ENCODE data around the gene SDCCAG8. TPM values are rescaled to one million over a fixed set of nuclear protein-coding genes. Genes with fewer than 3 reads are reported as not detected.

SDCCAG8 gene
- polyA plus RNA-seq, 1 experiment, result 34.1 TPM

DNA sequence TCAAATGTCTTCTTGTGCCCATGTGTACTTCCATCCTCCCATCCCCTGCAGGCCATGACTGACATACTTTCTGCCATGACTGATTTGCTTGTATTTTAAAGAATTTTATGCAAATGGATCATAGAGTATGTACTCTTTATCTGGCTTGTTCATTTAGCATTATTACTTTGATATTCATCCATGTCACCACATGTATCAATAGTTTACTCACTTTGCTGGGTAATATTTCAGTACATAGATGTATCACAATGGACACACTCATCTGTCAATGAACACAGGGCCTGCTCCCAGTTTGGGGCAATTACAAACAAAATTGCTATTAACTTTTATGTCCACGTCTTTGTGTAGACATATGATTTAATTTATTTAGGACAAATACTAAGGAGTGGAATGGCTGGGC, 259.1 kb downstream of the SDCCAG8 start:
- Histone ChIP-seq H3K27ac (ENCODE audit: low read depth, low read length) (no peak overlapping the region), H3K9me3 (ENCODE audit: control insufficient read depth, insufficient read depth, low read length) (no peaks in the 10 kb centered on the region; the same call in 1 of the 2 replicates), H3K4me3 (ENCODE audit: low read depth, low read length) (no peak overlapping the region), H3K27me3 (ENCODE audit: control insufficient read depth, insufficient read depth, low read length) (no peaks in the 10 kb centered on the region)
- ChIA-PET CTCF (no interaction called here), POLR2A (no interaction called here)
- TF ChIP-seq, protein P1, sequence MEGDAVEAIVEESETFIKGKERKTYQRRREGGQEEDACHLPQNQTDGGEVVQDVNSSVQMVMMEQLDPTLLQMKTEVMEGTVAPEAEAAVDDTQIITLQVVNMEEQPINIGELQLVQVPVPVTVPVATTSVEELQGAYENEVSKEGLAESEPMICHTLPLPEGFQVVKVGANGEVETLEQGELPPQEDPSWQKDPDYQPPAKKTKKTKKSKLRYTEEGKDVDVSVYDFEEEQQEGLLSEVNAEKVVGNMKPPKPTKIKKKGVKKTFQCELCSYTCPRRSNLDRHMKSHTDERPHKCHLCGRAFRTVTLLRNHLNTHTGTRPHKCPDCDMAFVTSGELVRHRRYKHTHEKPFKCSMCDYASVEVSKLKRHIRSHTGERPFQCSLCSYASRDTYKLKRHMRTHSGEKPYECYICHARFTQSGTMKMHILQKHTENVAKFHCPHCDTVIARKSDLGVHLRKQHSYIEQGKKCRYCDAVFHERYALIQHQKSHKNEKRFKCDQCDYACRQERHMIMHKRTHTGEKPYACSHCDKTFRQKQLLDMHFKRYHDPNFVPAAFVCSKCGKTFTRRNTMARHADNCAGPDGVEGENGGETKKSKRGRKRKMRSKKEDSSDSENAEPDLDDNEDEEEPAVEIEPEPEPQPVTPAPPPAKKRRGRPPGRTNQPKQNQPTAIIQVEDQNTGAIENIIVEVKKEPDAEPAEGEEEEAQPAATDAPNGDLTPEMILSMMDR (IDR thresholded peaks at IDR 0.05; ENCODE audit: low read depth, low read length), result no peak
- no peak for DNase-seq (ENCODE audit: low read depth, low spot score)

DNA sequence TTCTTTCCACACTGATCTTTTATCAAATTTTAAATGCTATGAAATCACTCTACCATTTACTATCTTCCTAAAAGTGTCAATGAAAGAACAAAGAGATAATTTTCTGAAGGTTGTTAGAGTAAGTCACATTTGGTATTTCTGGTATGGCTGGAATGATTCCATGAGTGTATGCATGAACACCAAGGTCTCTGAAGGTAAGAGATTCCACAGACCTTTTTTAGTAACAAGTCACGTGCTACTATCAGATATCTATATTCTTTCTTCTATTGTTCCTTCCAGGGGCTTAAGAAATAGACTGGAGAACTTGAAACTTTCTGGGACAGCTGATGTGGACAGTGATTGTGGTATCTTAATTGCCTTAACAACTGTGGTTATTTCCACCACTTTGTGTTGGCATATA, 265.0 kb downstream of the SDCCAG8 start:
- DNase-seq (ENCODE audit: low read depth, low spot score), result no peak
- no peaks in the 10 kb centered on the region; the same call in 1 of the 2 replicates for H3K9me3 ChIP-seq (ENCODE audit: control insufficient read depth, insufficient read depth, low read length)
- H3K27ac ChIP-seq (ENCODE audit: low read depth, low read length), result no peak overlapping the region
- TF ChIP-seq, protein P1 (IDR thresholded peaks at IDR 0.05; ENCODE audit: low read depth, low read length), result no peak
- no peak overlapping the region for H3K4me3 ChIP-seq (ENCODE audit: low read depth, low read length)
- POLR2A ChIA-PET, result no interaction called here
- H3K27me3 ChIP-seq (ENCODE audit: control insufficient read depth, insufficient read depth, low read length), result no peaks in the 10 kb centered on the region
- CTCF ChIA-PET, result interaction anchor here (0.6 kb wide), 1 partner anchor 85 kb away, joined by 3 read pairs; no protein-coding TSS in a partner anchor

- ChIA-PET POLR2A (interaction anchor here (1.0 kb wide), 1 partner anchor 24 kb away, joined by 3 read pairs; no protein-coding TSS in a partner anchor), CTCF (no interaction called here)
- H3K9me3 ChIP-seq (ENCODE audit: control insufficient read depth, insufficient read depth, low read length), result no peaks in the 10 kb centered on the region
- H3K4me3 ChIP-seq (ENCODE audit: low read depth, low read length), result no peak overlapping the region
- TF ChIP-seq, protein P1 (IDR thresholded peaks at IDR 0.05; ENCODE audit: low read depth, low read length), result no peak
- H3K27ac ChIP-seq (ENCODE audit: low read depth, low read length), result no peak overlapping the region
- no peaks in the 10 kb centered on the region for H3K27me3 ChIP-seq (ENCODE audit: control insufficient read depth, insufficient read depth, low read length)
- DNase-seq (ENCODE audit: low read depth, low spot score), result no peak
These were observed 267.9 kb downstream of the SDCCAG8 start for GRCh38 chr1:243523766-243524165.

GRCh38 chr1:243525085-243525487, 269.2 kb downstream of the SDCCAG8 start:
- Histone ChIP-seq H3K4me3 (ENCODE audit: low read depth, low read length) (no peak overlapping the region), H3K27me3 (ENCODE audit: control insufficient read depth, insufficient read depth, low read length) (no peaks in the 10 kb centered on the region), H3K27ac (ENCODE audit: low read depth, low read length) (peak overlapping the region; percentile 63), H3K9me3 (ENCODE audit: control insufficient read depth, insufficient read depth, low read length) (no peaks in the 10 kb centered on the region)
- DNase-seq (ENCODE audit: low read depth, low spot score), result peak; percentile 38
- TF ChIP-seq, protein P1 (IDR thresholded peaks at IDR 0.05; ENCODE audit: low read depth, low read length), result no peak
- POLR2A ChIA-PET, result interaction anchor here (0.6 to 1.0 kb wide), 2 partner anchors 23 to 42 kb away, joined by 3 to 5 read pairs; no protein-coding TSS in a partner anchor
- CTCF ChIA-PET, result interaction anchor here (0.7 kb wide), 1 partner anchor 182 kb away, joined by 4 read pairs; no protein-coding TSS in a partner anchor

- POLR2A ChIA-PET, result no interaction called here
These were observed 270.3 kb downstream of the SDCCAG8 start for GRCh38 chr1:243526180-243526579.

More at GRCh38 chr1:243526180-243526579, 270.3 kb downstream of the SDCCAG8 start:
- no peaks in the 10 kb centered on the region for H3K9me3 ChIP-seq (ENCODE audit: control insufficient read depth, insufficient read depth, low read length)
- TF ChIP-seq, protein P1 (IDR thresholded peaks at IDR 0.05; ENCODE audit: low read depth, low read length), result no peak
- H3K27me3 ChIP-seq (ENCODE audit: control insufficient read depth, insufficient read depth, low read length), result no peaks in the 10 kb centered on the region
- DNase-seq (ENCODE audit: low read depth, low spot score), result no peak
- CTCF ChIA-PET, result no interaction called here
- H3K27ac ChIP-seq (ENCODE audit: low read depth, low read length), result no peak overlapping the region
- no peak overlapping the region for H3K4me3 ChIP-seq (ENCODE audit: low read depth, low read length)
